IMR-90 (cell line): ENCODE results near the gene SPPL2B. TPM values are rescaled to one million over a fixed set of nuclear protein-coding genes. Genes with fewer than 3 reads are reported as not detected.

Experiments
- ATAC-seq: fragments of 200-7000 bp; cut with Tn5 transposase; 2 replicates; pipeline ENCODE4 v1.9.1; 2020; ENCODE audit warnings: low read depth, mild to moderate bottlenecking, moderate library complexity
- BruUV-seq: library from RNA; stranded (reverse); fragments of 400-500 nt; replicated peaks from 2 replicates; lab custom pipeline; 2021; lab: Mats Ljungman, UMichigan
- CTCF ChIA-PET: fragments of 300-600 bp; formaldehyde crosslinking; extraction: SDS; loops from one replicate; lab custom pipeline; 2021; ENCODE audit warnings: antibody characterized with exemption; lab: Yijun Ruan, JAX
- POLR2A ChIA-PET: fragments of 300-600 bp; sonication (Branson Sonifier 250); formaldehyde crosslinking; loops from one replicate; lab custom pipeline; 2022; ENCODE audit warnings: antibody characterized with exemption; ENCODE audit not compliant: unreplicated experiment; lab: Charles Lee
- DNase-seq: peaks from one replicate; pipeline ENCODE4 v3.0.0; 2013
- H2AFZ ChIP-seq: replicated peaks from 2 replicates; pipeline ENCODE3; 2013; ENCODE audit warnings: low read length, mild to moderate bottlenecking; ENCODE audit not compliant: poor library complexity
- H2AK5ac ChIP-seq: 2 replicates; pipeline ENCODE4 v1.6.1; 2013; ENCODE audit warnings: low read depth, low read length, inconsistent platforms
- H2AK9ac ChIP-seq: replicated peaks from 2 replicates; pipeline ENCODE3; 2013; ENCODE audit warnings: mild to moderate bottlenecking, low read depth, low read length, moderate library complexity; ENCODE audit not compliant: poor library complexity
- H2BK120ac ChIP-seq: 2 replicates; pipeline ENCODE4 v1.6.1; 2013; ENCODE audit warnings: low read depth, low read length, inconsistent platforms
- H2BK15ac ChIP-seq: 3 replicates; pipeline ENCODE4 v1.6.1; 2013; ENCODE audit warnings: low read depth, low read length, inconsistent platforms
- H2BK20ac ChIP-seq: 2 replicates; pipeline ENCODE4 v1.6.1; 2013; ENCODE audit warnings: low read depth, mild to moderate bottlenecking, inconsistent platforms, low read length, moderate library complexity
- H2BK5ac ChIP-seq: 2 replicates; pipeline ENCODE4 v1.6.1; 2013; ENCODE audit warnings: mild to moderate bottlenecking, low read depth, low read length, inconsistent platforms; ENCODE audit not compliant: poor library complexity, severe bottlenecking
- H3K14ac ChIP-seq: replicated peaks from 2 replicates; pipeline ENCODE4 v1.6.1; 2013; ENCODE audit warnings: low read depth, low read length, inconsistent platforms
- H3K18ac ChIP-seq: 2 replicates; pipeline ENCODE4 v1.6.1; 2013; ENCODE audit warnings: low read depth, low read length, control low read depth
- H3K23ac ChIP-seq: 2 replicates; pipeline ENCODE4 v1.6.1; 2013; ENCODE audit warnings: low read depth, low read length, inconsistent platforms
- H3K27ac ChIP-seq: 2 replicates; pipeline ENCODE4 v1.5.1; 2013; ENCODE audit warnings: mild to moderate bottlenecking, control low read depth, low read length; ENCODE audit not compliant: insufficient read depth
- H3K27me3 ChIP-seq: 2 replicates; pipeline ENCODE4 v1.6.1; 2013; ENCODE audit warnings: low read length; ENCODE audit not compliant: control insufficient read depth, insufficient read depth
- H3K36me3 ChIP-seq: 2 replicates; pipeline ENCODE4 v1.6.1; 2013; ENCODE audit warnings: low read length, mixed read lengths; ENCODE audit not compliant: control insufficient read depth, insufficient read depth
- H3K4ac ChIP-seq: 2 replicates; pipeline ENCODE4 v1.6.1; 2013; ENCODE audit warnings: low read depth, low read length, inconsistent platforms
- H3K4me1 ChIP-seq: 2 replicates; pipeline ENCODE4 v1.6.1; 2013; ENCODE audit warnings: low read length, mixed read lengths; ENCODE audit not compliant: control insufficient read depth, insufficient read depth
- H3K4me2 ChIP-seq: 2 replicates; pipeline ENCODE4 v1.6.1; 2013; ENCODE audit warnings: low read depth, mild to moderate bottlenecking, control low read depth, low read length, moderate library complexity
- H3K4me3 ChIP-seq: 2 replicates; pipeline ENCODE4 v1.5.1; 2013; ENCODE audit warnings: low read depth, mild to moderate bottlenecking, control low read depth, low read length, moderate library complexity; ENCODE audit not compliant: insufficient read depth
- H3K56ac ChIP-seq: 2 replicates; pipeline ENCODE4 v1.6.1; 2013; ENCODE audit warnings: low read length, inconsistent platforms; ENCODE audit not compliant: insufficient read depth; ENCODE audit errors: extremely low read depth
- H3K79me1 ChIP-seq, 2 experiments: 2 replicates each; pipeline ENCODE4 v1.6.1; 2013; ENCODE audit warnings: low read length in 2 of 2, inconsistent platforms in 1 of 2, low read depth in 1 of 2
- H3K9ac ChIP-seq: 2 replicates; pipeline ENCODE4 v1.6.1; 2013; ENCODE audit warnings: low read depth, low read length, control low read depth
- H3K9me1 ChIP-seq: 2 replicates; pipeline ENCODE4 v1.6.1; 2013; ENCODE audit warnings: low read length, inconsistent platforms; ENCODE audit not compliant: insufficient read depth
- H3K9me3 ChIP-seq: 2 replicates; pipeline ENCODE4 v1.6.1; 2013; ENCODE audit warnings: low read length; ENCODE audit not compliant: control insufficient read depth, insufficient read depth
- H4K20me1 ChIP-seq: 2 replicates; pipeline ENCODE4 v1.6.1; 2013; ENCODE audit warnings: low read length, inconsistent platforms; ENCODE audit not compliant: insufficient read depth
- H4K5ac ChIP-seq: 2 replicates; pipeline ENCODE4 v1.6.1; 2013; ENCODE audit warnings: mild to moderate bottlenecking, low read depth, low read length, control low read depth
- H4K8ac ChIP-seq, 2 experiments: 2 replicates each; pipeline ENCODE4 v1.6.1; 2013; ENCODE audit warnings: low read depth in 2 of 2, low read length in 2 of 2, control low read depth in 1 of 2, inconsistent platforms in 1 of 2
- H4K91ac ChIP-seq: 2 replicates; pipeline ENCODE4 v1.6.1; 2013; ENCODE audit warnings: low read depth, low read length, inconsistent platforms; ENCODE audit not compliant: insufficient read depth
- BHLHE40 ChIP-seq: fragments of 150-350 bp; IDR thresholded peaks from 2 replicates; pipeline ENCODE4 v1.6.1; 2016; ENCODE audit warnings: mild to moderate bottlenecking, low read depth, low read length
- CEBPB ChIP-seq: IDR thresholded peaks from 2 replicates; pipeline ENCODE4 v1.6.1; 2012; ENCODE audit warnings: low read depth, low read length, improper control_type of control experiment
- CHD1 ChIP-seq: IDR thresholded peaks from 2 replicates; pipeline ENCODE4 v1.6.1; 2012; ENCODE audit warnings: low read depth, low read length, improper control_type of control experiment
- CTCF ChIP-seq: conservative IDR thresholded peaks from 2 replicates; pipeline ENCODE4 v1.5.1; 2012; ENCODE audit warnings: mild to moderate bottlenecking, low read depth, low read length, improper control_type of control experiment
- ELK1 ChIP-seq: fragments of 150-350 bp; IDR thresholded peaks from 2 replicates; pipeline ENCODE4 v1.6.1; 2016; ENCODE audit warnings: low read depth, mild to moderate bottlenecking, low read length, moderate library complexity, borderline replicate concordance
- FOS ChIP-seq: fragments of 150-350 bp; IDR thresholded peaks from 2 replicates; pipeline ENCODE4 v1.6.1; 2016; ENCODE audit warnings: low read depth, low read length
- MAFK ChIP-seq: IDR thresholded peaks from 2 replicates; pipeline ENCODE4 v1.6.1; 2012; ENCODE audit warnings: low read depth, low read length, improper control_type of control experiment
- MAZ ChIP-seq: IDR thresholded peaks from 2 replicates; pipeline ENCODE4 v1.6.1; 2012; ENCODE audit warnings: low read depth, mild to moderate bottlenecking, low read length, improper control_type of control experiment, moderate library complexity, borderline replicate concordance
- MXI1 ChIP-seq: IDR thresholded peaks from 2 replicates; pipeline ENCODE4 v1.6.1; 2012; ENCODE audit warnings: low read depth, mild to moderate bottlenecking, low read length, moderate library complexity, borderline replicate concordance
- NFE2L2 ChIP-seq: fragments of 150-350 bp; IDR thresholded peaks from 2 replicates; pipeline ENCODE4 v1.6.1; 2016; ENCODE audit warnings: low read depth, mild to moderate bottlenecking, low read length
- POLR2A ChIP-seq: IDR thresholded peaks from 2 replicates; pipeline ENCODE4 v1.6.1; 2012; ENCODE audit warnings: mild to moderate bottlenecking, low read depth, low read length
- RAD21 ChIP-seq: IDR thresholded peaks from 2 replicates; pipeline ENCODE4 v1.6.1; 2012; ENCODE audit warnings: low read length, improper control_type of control experiment
- RCOR1 ChIP-seq: IDR thresholded peaks from 2 replicates; pipeline ENCODE4 v1.6.1; 2012; ENCODE audit warnings: mild to moderate bottlenecking, low read length, improper control_type of control experiment; ENCODE audit not compliant: insufficient replicate concordance
- RFX5 ChIP-seq: IDR thresholded peaks from 2 replicates; pipeline ENCODE4 v1.8.0; 2012; ENCODE audit warnings: low read depth, mild to moderate bottlenecking, low read length, moderate library complexity
- SMC3 ChIP-seq: fragments of 150-350 bp; IDR thresholded peaks from 2 replicates; pipeline ENCODE4 v1.6.1; 2016; ENCODE audit warnings: low read depth, mild to moderate bottlenecking, antibody characterized with exemption, low read length, moderate library complexity
- WGBS, 2 experiments: methylation state at CpG; one replicate each; pipeline versions ENCODE4 v1.1.5 to v1.1.7; 2013; ENCODE audit warnings: missing lambda C conversion rate in 2 of 2; ENCODE audit not compliant: insufficient read length in 1 of 2; ENCODE audit errors: extremely low coverage in 2 of 2; 5-methylcytosine and 5-hydroxymethylcytosine counted together
- dilution Hi-C: fragments of 300-500 bp; cut with HindIII; formaldehyde crosslinking; loops from one replicate; pipeline ENCODE4 v1.14.3; 2018; ENCODE audit warnings: low sequenced_read_pairs; ENCODE audit not compliant: unreplicated experiment
- in situ Hi-C: fragments of 300-500 bp; cut with MboI; formaldehyde crosslinking; loops from 3 replicates; pipeline ENCODE4 v1.14.3; 2019; ENCODE audit warnings: low sequenced_read_pairs, inconsistent platforms, mixed read lengths
- intact Hi-C: fragments of 100-400 bp; cut with micrococcal nuclease; formaldehyde crosslinking; loops from 2 replicates; pipeline ENCODE4 v1.10.0; 2022
- polyA plus RNA-seq, 3 experiments: library from polyadenylated mRNA; depleted of rRNA; stranded (reverse); fragments of >200 nt; gene quantifications; 2 replicates each; pipeline ENCODE4 v1.2.3, GENCODE V29; 2012; ENCODE audit warnings: low replicate concordance in 1 of 3
- total RNA-seq: library from RNA; depleted of rRNA; stranded (reverse); fragments of >200 nt; gene quantifications from 2 replicates; pipeline ENCODE4 v1.2.3, GENCODE V29; 2012

Gene SPPL2B
- total and polyA plus RNA-seq, 2 of the 4 experiments (the other 2 are of a cell fraction), result 3.4 to 45.7 TPM

- no peak overlapping the region for H3K4ac ChIP-seq
- no peaks in the 10 kb centered on the region for H3K4me1 ChIP-seq
- intact Hi-C loops, result no loop called here
These were observed 32.3 kb downstream of the SPPL2B start for GRCh38 chr19:2360833-2361232.

More at GRCh38 chr19:2360833-2361232, 32.3 kb downstream of the SPPL2B start:
- H3K27ac ChIP-seq, result no peak overlapping the region
- H4K20me1 ChIP-seq, result no peaks in the 10 kb centered on the region
- dilution Hi-C loops (no loop called here), in situ Hi-C loops (no loop called here)
- H3K27me3 ChIP-seq, result peaks cover 33% of the 10 kb centered on the region
- H3K18ac ChIP-seq, result no peak overlapping the region
- H3K79me1 ChIP-seq, result no peaks in the 10 kb centered on the region
- H4K91ac ChIP-seq, result no peak overlapping the region
- no peak overlapping the region for H2AK5ac ChIP-seq
- H3K14ac ChIP-seq, result no peak overlapping the region
- H3K9me1 ChIP-seq, result 0 out of 2 replicates have a peak, but pooled peaks cover 2% of the 10 kb centered on the region
- H3K4me2 ChIP-seq, result no peak overlapping the region
- WGBS, 2 experiments, result 80% methylated on average over 2 of the region's 11 CpGs; no CpG with 5 or more reads in 1 of the 2 experiments
- H3K36me3 ChIP-seq, result no peaks in the 10 kb centered on the region
- DNase-seq, result no peak
- no peak overlapping the region for H3K56ac ChIP-seq
- no TSS peak for BruUV-seq
- CTCF ChIA-PET, result no interaction called here
- no peak for ATAC-seq
- no peak overlapping the region for H2BK5ac ChIP-seq
- no peak for TF ChIP-seq CEBPB
- TF ChIP-seq RCOR1, result no peak
- TF ChIP-seq FOS, result no peak
- no peak for TF ChIP-seq RAD21
- no peak for TF ChIP-seq BHLHE40
- TF ChIP-seq POLR2A, result no peak
- TF ChIP-seq RFX5, result no peak
- TF ChIP-seq MAZ, result no peak
- TF ChIP-seq CTCF, result no peak
- no peak for TF ChIP-seq ELK1
- TF ChIP-seq MAFK, result no peak
- no peak for TF ChIP-seq CHD1
- TF ChIP-seq NFE2L2, result no peak
- no peak for TF ChIP-seq SMC3
- no peak for TF ChIP-seq MXI1
- no peak overlapping the region for H2BK20ac ChIP-seq
- no peak overlapping the region for H2AK9ac ChIP-seq
- no peak overlapping the region for H3K23ac ChIP-seq
- H4K5ac ChIP-seq, result no peak overlapping the region
- POLR2A ChIA-PET, result no interaction called here
- no peak overlapping the region for H3K4me3 ChIP-seq
- H3K9ac ChIP-seq, result no peak overlapping the region
- H3K9me3 ChIP-seq, result no peaks in the 10 kb centered on the region
- H2BK15ac ChIP-seq, result no peak overlapping the region
- H4K8ac ChIP-seq, result no peak overlapping the region
- no peak overlapping the region for H2AFZ ChIP-seq
- H2BK120ac ChIP-seq, result no peak overlapping the region
